Epithelial cell of alveolus of lung (primary cell): Measurements from ENCODE around the gene TFAP2C. TPM values are rescaled to one million over a fixed set of nuclear protein-coding genes. Genes with fewer than 3 reads are reported as not detected.

ENCODE experiments used
- total RNA-seq: library from RNA; depleted of rRNA; stranded (reverse); fragments of >200 nt; gene quantifications from 2 replicates; pipeline ENCODE4 v1.2.1, GENCODE V29; 2015

TFAP2C gene
- 0.13 TPM in 1 of 2 replicates, not detected in the other for total RNA-seq

GRCh38 chr20:56628873-56629463, at the start of gene TFAP2C:
TSS of gene TFAP2C (plus strand) at chr20:56629306. CDS start at chr20:56629545, 239 bp downstream.

Other genes with a start within 250 kb of the TFAP2C start
- gene AURKA, start 237.1 kb upstream of the TFAP2C start, total RNA-seq = 23.8 and 38.1 TPM in 2 replicates
- 26.8 and 40.8 TPM in 2 replicates for gene CSTF1, start 236.7 kb upstream of the TFAP2C start, total RNA-seq
- gene CASS4, start 217.0 kb upstream of the TFAP2C start, total RNA-seq = 0.78 and 3.5 TPM in 2 replicates
- gene RTF2, start 160.7 kb upstream of the TFAP2C start, total RNA-seq = 60.9 and 68.2 TPM in 2 replicates
- gene FAM209A, start 104.6 kb upstream of the TFAP2C start, total RNA-seq = not detected in 2 replicates
- not detected in 2 replicates for gene FAM209B, start 96.1 kb upstream of the TFAP2C start, total RNA-seq